HFFc6 (cell line): ENCODE data around the gene ELMO1. TPM values are rescaled to one million over a fixed set of nuclear protein-coding genes. Genes with fewer than 3 reads are reported as not detected.

ENCODE experiments used
- DNase-seq: peaks from one replicate; pipeline ENCODE4 v3.0.0-alpha.2; 2018
- H3K27ac Mint-ChIP-seq: 2 replicates; pipeline ENCODE4 v1.8.0; 2020; ENCODE audit warnings: mild to moderate bottlenecking, mixed read lengths
- H3K27me3 Mint-ChIP-seq: 2 replicates; pipeline ENCODE4 v1.8.0; 2021; ENCODE audit warnings: mild to moderate bottlenecking, moderate library complexity, mixed read lengths; ENCODE audit not compliant: insufficient read depth
- H3K36me3 Mint-ChIP-seq: 2 replicates; pipeline ENCODE4 v1.8.0; 2021; ENCODE audit warnings: low read depth, mixed read lengths
- H3K4me1 Mint-ChIP-seq: 2 replicates; pipeline ENCODE4 v1.8.0; 2020; ENCODE audit warnings: low read depth, mixed read lengths
- H3K4me3 Mint-ChIP-seq: 2 replicates; pipeline ENCODE4 v1.8.0; 2020; ENCODE audit warnings: mild to moderate bottlenecking, moderate library complexity, mixed read lengths
- H3K9me3 Mint-ChIP-seq: 2 replicates; pipeline ENCODE4 v1.8.0; 2020; ENCODE audit warnings: mild to moderate bottlenecking, mixed read lengths
- CTCF ChIP-seq: fragments of 200-600 bp; sonication (generic); IDR thresholded peaks from 2 replicates; pipeline ENCODE4 v1.5.0; 2021; ENCODE audit warnings: antibody characterized with exemption, mild to moderate bottlenecking
- total RNA-seq, 6 experiments: library from RNA; stranded (reverse); fragmentation: NEBNext Ultra II Directional; extraction: Animal tissue kit (Norgen Biotek cat#: 25700); gene quantifications; 2 replicates in 1 of 6; 3 replicates in 5 of 6; pipeline ENCODE4 v1.2.3, GENCODE V29; 2021

ELMO1 gene
- total RNA-seq, 6 experiments from 2014 or later, result not detected

GRCh38 chr7:37150856-37151255, 297.8 kb downstream of the ELMO1 start:
- no peaks in the 10 kb centered on the region for H3K4me1 Mint-ChIP-seq
- no peak for TF ChIP-seq CTCF
- H3K4me3 Mint-ChIP-seq, result no peak overlapping the region
- H3K27me3 Mint-ChIP-seq, result no peaks in the 10 kb centered on the region
- no peaks in the 10 kb centered on the region for H3K36me3 Mint-ChIP-seq
- no peak for DNase-seq
- H3K9me3 Mint-ChIP-seq, result peaks cover 27% of the 10 kb centered on the region
- H3K27ac Mint-ChIP-seq, result no peak overlapping the region

- Mint-ChIP-seq H3K36me3 (no peaks in the 10 kb centered on the region), H3K27ac (no peak overlapping the region), H3K9me3 (peaks cover 23% of the 10 kb centered on the region), H3K27me3 (no peaks in the 10 kb centered on the region), H3K4me1 (no peaks in the 10 kb centered on the region), H3K4me3 (no peak overlapping the region)
- no peak for TF ChIP-seq CTCF
- no peak for DNase-seq
Measured at GRCh38 chr7:37150180-37150579, 298.5 kb downstream of the ELMO1 start.

GRCh38 chr7:37149773-37150124, 298.9 kb downstream of the ELMO1 start:
- no peak overlapping the region for H3K4me3 Mint-ChIP-seq
- no peak for DNase-seq
- no peaks in the 10 kb centered on the region for H3K27me3 Mint-ChIP-seq
- TF ChIP-seq CTCF, result no peak
- H3K9me3 Mint-ChIP-seq, result peaks cover 19% of the 10 kb centered on the region
- no peak overlapping the region for H3K27ac Mint-ChIP-seq
- no peaks in the 10 kb centered on the region for H3K36me3 Mint-ChIP-seq
- H3K4me1 Mint-ChIP-seq, result no peaks in the 10 kb centered on the region

GRCh38 chr7:37149051-37149772, 299.5 kb downstream of the ELMO1 start:
- no peak overlapping the region for H3K4me3 Mint-ChIP-seq
- H3K36me3 Mint-ChIP-seq, result no peaks in the 10 kb centered on the region
- TF ChIP-seq CTCF, result no peak
- peaks cover 15% of the 10 kb centered on the region for H3K9me3 Mint-ChIP-seq
- no peak overlapping the region for H3K27ac Mint-ChIP-seq
- H3K27me3 Mint-ChIP-seq, result no peaks in the 10 kb centered on the region
- no peaks in the 10 kb centered on the region for H3K4me1 Mint-ChIP-seq
- no peak for DNase-seq

- no peaks in the 10 kb centered on the region for H3K4me1 Mint-ChIP-seq
- no peak for TF ChIP-seq CTCF
- no peak for DNase-seq
- no peaks in the 10 kb centered on the region for H3K27me3 Mint-ChIP-seq
- no peaks in the 10 kb centered on the region for H3K36me3 Mint-ChIP-seq
- H3K4me3 Mint-ChIP-seq, result no peak overlapping the region
- H3K27ac Mint-ChIP-seq, result no peak overlapping the region
- H3K9me3 Mint-ChIP-seq, result peaks cover 14% of the 10 kb centered on the region
Measured at GRCh38 chr7:37145682-37146081, 303.0 kb downstream of the ELMO1 start.
